ENCODE measurements around the gene PLEKHH1. TPM values are rescaled to one million over a fixed set of nuclear protein-coding genes. Genes with fewer than 3 reads are reported as not detected.
A peak's percentile ranks its signal among the peaks of the same experiment; 100 is the strongest.

PLEKHH1 gene
- total RNA-seq, 1 donor from 2014 or later, result 119 TPM

DNA sequence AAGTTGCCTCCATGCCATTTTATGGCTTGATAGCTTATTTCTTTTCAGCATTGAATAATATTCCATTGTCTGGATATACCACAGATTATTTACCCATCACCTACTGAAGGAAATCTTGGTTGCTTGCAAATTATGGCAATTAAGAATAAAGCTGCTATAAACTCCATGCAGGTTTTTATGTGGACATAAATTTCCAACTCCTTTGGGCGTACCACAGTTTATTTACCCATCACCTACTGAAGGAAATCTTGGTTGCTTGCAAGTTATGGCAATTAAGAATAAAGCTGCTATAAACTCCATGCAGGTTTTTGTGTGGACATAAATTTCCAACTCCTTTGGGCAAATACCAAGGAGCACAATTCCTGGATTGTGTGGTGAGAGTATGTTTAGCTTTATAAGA lies 12.6 kb upstream of the PLEKHH1 start:
- H3K36me3 Mint-ChIP-seq (ENCODE audit: insufficient read depth), result no peaks in the 10 kb centered on the region
- no peak overlapping the region for H3K27ac Mint-ChIP-seq
- no peak for DNase-seq (ENCODE audit: low spot score, unreplicated experiment)
- TF ChIP-seq, protein P1, sequence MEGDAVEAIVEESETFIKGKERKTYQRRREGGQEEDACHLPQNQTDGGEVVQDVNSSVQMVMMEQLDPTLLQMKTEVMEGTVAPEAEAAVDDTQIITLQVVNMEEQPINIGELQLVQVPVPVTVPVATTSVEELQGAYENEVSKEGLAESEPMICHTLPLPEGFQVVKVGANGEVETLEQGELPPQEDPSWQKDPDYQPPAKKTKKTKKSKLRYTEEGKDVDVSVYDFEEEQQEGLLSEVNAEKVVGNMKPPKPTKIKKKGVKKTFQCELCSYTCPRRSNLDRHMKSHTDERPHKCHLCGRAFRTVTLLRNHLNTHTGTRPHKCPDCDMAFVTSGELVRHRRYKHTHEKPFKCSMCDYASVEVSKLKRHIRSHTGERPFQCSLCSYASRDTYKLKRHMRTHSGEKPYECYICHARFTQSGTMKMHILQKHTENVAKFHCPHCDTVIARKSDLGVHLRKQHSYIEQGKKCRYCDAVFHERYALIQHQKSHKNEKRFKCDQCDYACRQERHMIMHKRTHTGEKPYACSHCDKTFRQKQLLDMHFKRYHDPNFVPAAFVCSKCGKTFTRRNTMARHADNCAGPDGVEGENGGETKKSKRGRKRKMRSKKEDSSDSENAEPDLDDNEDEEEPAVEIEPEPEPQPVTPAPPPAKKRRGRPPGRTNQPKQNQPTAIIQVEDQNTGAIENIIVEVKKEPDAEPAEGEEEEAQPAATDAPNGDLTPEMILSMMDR (IDR thresholded peaks at IDR 0.05; ENCODE audit: unreplicated experiment), result no peak
- peaks cover 2% of the 10 kb centered on the region for H3K4me1 Mint-ChIP-seq (ENCODE audit: low read depth)
- no peak overlapping the region for H3K4me3 Mint-ChIP-seq (ENCODE audit: low read depth)
- peaks cover 57% of the 10 kb centered on the region for H3K27me3 Mint-ChIP-seq
- H3K9me3 Mint-ChIP-seq (ENCODE audit: low read depth), result no peaks in the 10 kb centered on the region

DNA sequence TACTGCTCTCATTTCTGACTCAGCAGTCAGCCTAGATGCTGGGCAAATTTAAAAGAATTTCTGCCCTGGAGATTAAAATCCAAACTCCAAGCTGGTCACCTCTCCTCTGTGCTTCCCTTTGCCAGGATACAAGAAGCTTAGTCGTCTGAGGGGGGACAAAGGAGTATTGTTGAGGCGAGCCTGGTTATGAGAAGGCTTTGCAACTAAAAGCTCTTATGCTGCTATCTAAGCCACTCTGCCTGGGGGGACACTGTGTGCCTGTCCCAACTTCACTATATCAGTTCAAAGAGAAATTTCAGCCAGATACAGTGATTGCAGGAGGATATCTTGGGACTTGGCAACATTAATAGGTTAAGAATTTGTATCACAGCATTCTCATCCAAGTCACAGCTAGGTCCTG lies 10.8 kb upstream of the PLEKHH1 start:
- no peak overlapping the region for H3K4me3 Mint-ChIP-seq (ENCODE audit: low read depth)
- peak overlapping the region; percentile 63 for H3K27ac Mint-ChIP-seq

DNA sequence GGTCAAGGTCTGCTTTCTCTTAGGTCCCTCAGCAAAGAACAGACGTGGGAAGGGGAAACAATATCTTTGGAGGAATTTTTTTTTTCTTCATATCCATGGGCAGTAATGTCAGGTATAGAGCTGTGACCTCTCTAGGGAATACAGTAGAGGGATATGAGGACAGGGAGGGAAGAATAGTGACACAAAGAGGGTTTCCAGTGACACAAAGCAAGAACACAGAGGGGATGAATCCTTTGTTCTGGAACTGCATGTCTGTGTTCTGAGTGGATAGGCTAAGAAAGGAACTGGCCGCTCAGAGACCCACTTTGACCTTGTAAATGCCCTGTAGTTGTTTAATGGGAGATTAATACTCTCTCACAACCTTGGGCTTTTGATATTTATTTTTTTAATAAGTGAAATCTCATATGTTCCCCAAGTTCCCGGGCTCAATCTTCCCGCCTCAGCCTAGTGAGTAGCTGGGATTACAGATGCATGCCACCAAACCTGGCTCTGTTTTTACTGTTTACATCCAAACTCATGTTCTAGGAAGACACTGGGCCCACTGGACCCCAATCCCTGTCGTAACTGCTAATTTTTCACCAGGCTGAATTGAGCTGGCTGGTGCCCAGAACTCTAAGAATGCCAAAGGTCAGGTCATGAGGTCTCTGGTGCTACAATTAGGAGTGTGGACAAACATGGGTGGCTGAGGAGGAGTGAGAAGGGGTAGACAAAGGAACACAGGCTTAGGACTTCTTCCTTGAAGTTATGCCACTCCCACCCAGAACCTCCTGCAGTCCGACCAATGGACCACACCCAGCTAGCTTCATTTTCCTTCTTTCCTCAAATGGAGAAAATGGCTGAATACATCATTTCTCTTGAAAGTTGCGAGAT lies 9.1 kb upstream of the PLEKHH1 start:
- TF ChIP-seq, protein P1 (IDR thresholded peaks at IDR 0.05; ENCODE audit: unreplicated experiment), result no peak
- Mint-ChIP-seq H3K4me3 (ENCODE audit: low read depth) (no peak overlapping the region), H3K27me3 (peaks cover 24% of the 10 kb centered on the region), H3K4me1 (ENCODE audit: low read depth) (peaks cover 2% of the 10 kb centered on the region), H3K36me3 (ENCODE audit: insufficient read depth) (no peaks in the 10 kb centered on the region), H3K27ac (no peak overlapping the region), H3K9me3 (ENCODE audit: low read depth) (no peaks in the 10 kb centered on the region)
- DNase-seq (ENCODE audit: low spot score, unreplicated experiment), result no peak

More for the DNA sequence above, 10.8 kb upstream of the PLEKHH1 start:
- H3K27me3 Mint-ChIP-seq, result peaks cover 39% of the 10 kb centered on the region
- H3K36me3 Mint-ChIP-seq (ENCODE audit: insufficient read depth), result no peaks in the 10 kb centered on the region
- H3K9me3 Mint-ChIP-seq (ENCODE audit: low read depth), result no peaks in the 10 kb centered on the region
- no peak for DNase-seq (ENCODE audit: low spot score, unreplicated experiment)
- H3K4me1 Mint-ChIP-seq (ENCODE audit: low read depth), result peaks cover 2% of the 10 kb centered on the region
- TF ChIP-seq, protein P1 (IDR thresholded peaks at IDR 0.05; ENCODE audit: unreplicated experiment), result no peak

DNA sequence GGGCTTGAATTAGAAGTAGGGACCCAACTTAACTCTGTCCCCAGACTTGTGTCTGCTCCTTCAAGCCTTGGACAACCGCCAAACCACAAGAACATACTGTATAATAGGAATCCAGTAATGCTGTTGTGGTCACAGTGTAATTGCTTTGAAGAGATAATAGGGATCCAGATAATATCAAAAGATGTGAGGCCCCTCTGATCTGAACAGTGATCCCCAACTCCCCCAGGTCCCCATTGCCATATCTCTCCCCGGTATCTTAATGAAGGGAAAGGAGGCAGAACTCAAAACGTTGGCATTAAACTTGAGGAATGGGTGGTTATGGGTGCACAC lies 8.5 kb upstream of the PLEKHH1 start:
- Mint-ChIP-seq H3K36me3 (ENCODE audit: insufficient read depth) (no peaks in the 10 kb centered on the region), H3K4me1 (ENCODE audit: low read depth) (peaks cover 2% of the 10 kb centered on the region), H3K9me3 (ENCODE audit: low read depth) (no peaks in the 10 kb centered on the region), H3K4me3 (ENCODE audit: low read depth) (no peak overlapping the region), H3K27me3 (peaks cover 19% of the 10 kb centered on the region), H3K27ac (no peak overlapping the region)
- TF ChIP-seq, protein P1 (IDR thresholded peaks at IDR 0.05; ENCODE audit: unreplicated experiment), result no peak
- DNase-seq (ENCODE audit: low spot score, unreplicated experiment), result no peak

DNA sequence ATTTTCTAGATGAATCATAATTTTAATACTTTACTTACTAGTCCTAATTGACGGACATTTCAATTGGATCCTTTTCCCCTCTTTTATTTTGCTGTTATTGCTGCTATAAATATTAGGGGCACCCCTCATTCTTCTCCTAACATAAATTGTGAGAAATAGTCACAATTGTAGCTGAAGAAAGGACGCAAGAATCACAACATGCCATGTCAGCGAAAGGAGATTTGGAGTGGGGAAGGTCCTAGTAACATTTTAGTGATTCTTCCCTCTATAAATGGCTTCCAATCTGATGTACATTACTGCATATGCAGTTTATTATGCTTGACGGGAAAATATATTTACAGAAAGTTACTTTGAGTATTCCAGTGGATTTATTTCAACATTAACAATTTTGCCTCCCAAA lies 7.7 kb upstream of the PLEKHH1 start:
- no peaks in the 10 kb centered on the region for H3K9me3 Mint-ChIP-seq (ENCODE audit: low read depth)
- TF ChIP-seq, protein P1 (IDR thresholded peaks at IDR 0.05; ENCODE audit: unreplicated experiment), result no peak
- no peak overlapping the region for H3K27ac Mint-ChIP-seq
- no peaks in the 10 kb centered on the region for H3K36me3 Mint-ChIP-seq (ENCODE audit: insufficient read depth)
- DNase-seq (ENCODE audit: low spot score, unreplicated experiment), result no peak
- no peak overlapping the region for H3K4me3 Mint-ChIP-seq (ENCODE audit: low read depth)
- peaks cover 2% of the 10 kb centered on the region for H3K4me1 Mint-ChIP-seq (ENCODE audit: low read depth)
- peaks cover 13% of the 10 kb centered on the region for H3K27me3 Mint-ChIP-seq
